HG02642 (cell line): ENCODE results near the gene NAA30.
A peak's percentile ranks its signal among the peaks of the same experiment; 100 is the strongest.
"Not testable (repeated sequence)": the region's sequence is repeated elsewhere in the genome, so short reads cannot be mapped to it uniquely, and the experiment has no call there.

Experiments
- ATAC-seq: cut with Tn5 transposase; IDR thresholded peaks from one replicate; pipeline ENCODE4 v1.9.1; 2021; ENCODE audit warnings: mild to moderate bottlenecking; ENCODE audit not compliant: unreplicated experiment, poor library complexity

The NAA30 gene

DNA sequence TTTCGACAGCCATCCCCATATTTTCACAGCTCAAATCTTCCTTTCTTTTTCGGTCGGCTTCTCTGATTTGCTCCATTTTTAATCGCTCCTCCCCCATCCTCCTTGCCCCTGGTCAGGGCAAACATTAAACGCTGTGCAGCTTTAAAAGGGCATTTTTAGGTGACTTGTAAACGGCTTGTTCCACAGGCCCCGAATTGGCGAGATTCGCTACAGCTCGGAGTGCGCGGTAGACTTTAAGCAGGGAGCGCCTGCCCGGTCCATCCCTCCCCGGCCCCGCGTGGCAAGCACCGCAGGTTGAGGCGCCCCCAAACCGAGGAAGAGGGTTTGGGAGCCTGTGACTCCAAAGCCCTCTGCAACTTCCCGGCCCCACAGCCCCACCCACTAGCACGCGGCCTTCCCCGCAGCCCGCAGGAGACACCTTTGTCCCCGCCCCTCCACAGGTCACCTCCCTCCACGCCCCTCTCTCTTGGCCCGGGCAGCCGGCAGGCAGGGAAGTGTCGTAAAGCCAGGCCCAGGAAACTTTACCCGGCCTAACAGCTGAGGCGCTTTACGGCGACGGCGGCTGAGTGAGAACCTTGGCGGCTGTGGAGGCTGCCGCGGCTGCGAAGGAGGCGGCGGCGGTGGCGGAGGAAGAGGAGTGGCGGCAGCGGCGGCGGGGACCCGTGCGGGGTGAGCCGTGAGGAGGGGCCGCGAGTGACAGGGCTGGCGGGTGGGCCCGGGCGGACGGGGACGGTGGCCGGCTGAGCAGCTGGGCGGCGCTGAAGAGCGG, at the start of gene NAA30:
TSS of gene NAA30 (plus strand) at position 550 of the 769 bp plus-strand sequence. CDS start 372 bp downstream, outside the sequence.
- peak; percentile 84 for ATAC-seq

DNA sequence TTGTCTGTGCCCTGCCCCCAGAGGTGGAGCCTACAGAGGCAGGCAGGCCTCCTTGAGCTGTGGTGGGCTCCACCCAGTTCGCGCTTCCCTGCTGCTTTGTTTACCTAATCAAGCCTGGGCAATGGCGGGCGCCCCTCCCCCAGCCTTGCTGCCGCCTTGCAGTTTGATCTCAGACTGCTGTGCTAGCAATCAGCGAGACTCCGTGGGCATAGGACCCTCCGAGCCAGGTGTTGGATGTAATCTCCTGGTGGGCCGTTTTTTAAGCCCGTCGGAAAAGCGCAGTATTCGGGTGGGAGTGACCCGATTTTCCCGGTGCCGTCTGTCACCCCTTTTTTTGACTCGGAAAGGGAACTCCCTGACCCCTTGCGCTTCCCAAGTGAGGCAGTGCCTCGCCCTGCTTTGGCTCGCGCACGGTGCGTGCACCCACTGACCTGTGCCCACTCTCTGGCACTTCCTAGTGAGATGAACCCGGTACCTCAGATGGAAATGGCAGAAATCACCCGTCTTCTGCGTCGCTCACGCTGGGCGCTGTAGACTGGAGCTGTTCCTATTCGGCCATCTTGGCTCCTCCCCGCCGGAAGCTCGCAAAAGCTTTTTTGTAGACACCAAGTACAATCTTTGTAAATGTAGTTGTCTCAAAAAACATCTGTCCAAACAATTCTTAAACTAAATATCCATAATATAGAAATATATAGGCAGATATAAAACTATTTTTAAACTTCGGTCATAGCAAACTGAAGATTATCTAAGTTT, 46.7 kb upstream of the NAA30 start:
- ATAC-seq: not testable (repeated sequence)

DNA sequence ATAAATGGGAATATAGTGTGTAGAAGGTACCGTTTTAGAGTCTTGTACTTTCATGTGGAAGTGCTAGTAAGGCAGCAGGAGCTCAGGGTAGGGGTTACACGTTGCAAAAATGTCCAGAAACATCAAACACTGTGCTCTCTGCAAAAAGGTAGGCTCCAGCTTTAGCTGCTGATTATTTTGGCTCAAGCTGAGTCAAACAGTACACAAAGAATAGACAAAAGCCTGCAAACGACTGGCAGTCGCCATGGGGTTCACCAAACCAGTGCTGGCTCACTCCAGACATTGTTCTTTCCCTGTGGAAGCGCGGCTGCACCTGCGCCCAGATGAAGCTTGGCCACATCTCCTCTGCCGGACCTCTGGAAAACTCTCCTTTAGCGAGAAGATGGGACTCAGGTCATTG, 45.3 kb upstream of the NAA30 start:
- no peak for ATAC-seq

DNA sequence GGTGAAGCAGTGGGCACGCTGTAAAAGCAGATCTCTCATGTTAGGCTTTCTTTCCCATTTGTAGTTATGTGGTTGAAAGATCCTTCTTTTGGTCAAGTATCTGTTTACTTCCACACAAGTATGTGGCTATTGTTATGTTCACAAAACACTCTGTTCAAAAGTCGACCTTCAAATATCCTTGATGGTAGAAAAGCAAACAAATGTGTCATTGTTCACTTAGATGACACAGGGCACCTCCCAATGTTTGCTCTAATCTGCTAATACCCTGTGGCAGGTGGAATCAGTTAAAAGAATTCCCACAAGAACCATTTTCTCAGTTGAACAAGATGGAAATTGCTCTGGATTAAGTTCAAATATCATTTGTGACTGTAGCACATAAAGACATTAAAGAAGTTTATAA, 43.6 kb upstream of the NAA30 start:
- ATAC-seq: no peak

DNA sequence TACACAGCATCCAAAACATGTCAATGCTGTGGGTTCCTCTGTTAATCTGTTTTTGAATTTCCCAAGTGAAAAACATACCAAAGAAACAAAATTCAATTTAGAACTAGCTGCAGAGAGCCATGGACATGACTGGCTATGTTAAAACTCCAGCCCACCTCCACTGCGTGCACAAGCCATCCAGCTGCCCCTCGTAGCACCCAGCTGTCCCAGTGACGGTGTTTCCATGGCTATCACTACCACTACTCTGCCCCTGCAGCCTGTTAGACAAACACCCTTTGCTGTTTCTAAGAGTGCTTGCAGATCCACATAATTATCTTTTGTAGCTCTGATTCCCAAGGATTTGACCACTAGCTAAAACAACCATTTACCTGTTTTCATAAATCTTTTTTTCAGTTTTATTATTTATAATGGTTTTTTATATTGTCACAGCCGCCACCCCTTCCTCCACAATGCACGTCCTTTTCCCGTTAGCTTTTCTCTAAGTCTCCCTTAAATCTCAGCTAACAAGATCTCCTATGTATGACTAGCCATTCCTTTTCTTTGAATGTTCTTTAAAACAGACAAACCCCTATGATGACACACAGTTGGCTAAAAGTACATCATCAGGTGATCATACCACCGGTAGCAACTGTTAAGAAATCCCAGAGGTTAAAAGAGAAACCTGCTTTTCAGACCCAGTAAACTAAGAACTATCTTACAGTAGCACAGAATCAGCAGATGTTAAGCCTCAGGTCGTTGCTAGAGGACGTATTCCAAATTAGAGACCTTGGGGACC, 37.8 kb upstream of the NAA30 start:
- ATAC-seq: no peak

DNA sequence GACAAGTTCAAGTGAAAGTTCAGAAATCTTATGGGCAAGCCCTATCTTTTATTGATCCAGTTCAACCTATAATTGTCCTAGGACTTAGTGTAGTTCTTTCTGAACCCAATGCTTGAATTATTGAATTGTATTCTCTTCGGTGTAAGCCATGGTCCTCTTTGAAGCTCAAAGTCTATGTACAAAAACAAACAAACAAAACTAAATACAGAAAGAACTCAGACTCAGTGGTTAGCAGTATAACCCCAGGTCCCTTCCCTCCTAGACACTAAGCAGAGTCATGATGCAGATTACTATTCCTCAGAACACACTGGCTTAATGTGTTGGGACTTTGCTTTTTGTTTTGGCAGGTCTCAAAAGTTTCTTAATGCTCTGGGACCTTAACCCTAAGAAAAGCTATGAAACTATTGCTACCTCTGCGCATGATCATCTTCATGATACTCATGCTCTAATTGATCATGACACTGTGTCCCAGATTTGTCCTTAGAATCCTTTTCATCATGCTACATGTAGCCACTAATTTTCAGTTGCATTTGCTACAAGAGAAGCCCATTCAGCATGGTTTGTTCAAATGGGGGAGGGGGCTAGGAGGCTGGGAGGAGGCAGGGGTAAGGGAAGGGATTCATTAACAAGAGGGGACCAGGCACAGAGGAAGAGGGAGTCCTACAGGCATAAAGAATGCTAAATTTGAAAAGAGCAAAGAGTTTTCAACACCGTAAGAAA, 35.1 kb upstream of the NAA30 start:
- no peak for ATAC-seq

DNA sequence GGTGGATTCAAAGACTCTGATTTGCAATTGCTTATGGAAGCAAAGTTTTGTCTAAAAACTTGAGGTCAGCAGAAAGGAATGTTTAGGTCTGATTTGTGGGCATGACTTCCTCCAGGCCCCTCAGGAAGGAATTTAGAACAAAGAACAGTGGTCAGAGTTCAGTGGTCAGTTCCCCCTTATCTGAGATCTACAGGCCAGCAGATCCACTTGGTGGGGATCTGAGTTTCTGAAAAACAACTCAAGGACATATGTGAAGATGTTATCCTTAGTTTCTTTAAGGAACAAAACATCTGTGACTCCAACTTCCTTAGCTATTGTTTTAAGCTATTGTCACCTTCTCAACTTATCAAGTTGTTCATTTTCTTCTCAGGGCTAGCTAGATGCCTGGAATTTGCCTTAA, 28.0 kb upstream of the NAA30 start:
- ATAC-seq: no peak

DNA sequence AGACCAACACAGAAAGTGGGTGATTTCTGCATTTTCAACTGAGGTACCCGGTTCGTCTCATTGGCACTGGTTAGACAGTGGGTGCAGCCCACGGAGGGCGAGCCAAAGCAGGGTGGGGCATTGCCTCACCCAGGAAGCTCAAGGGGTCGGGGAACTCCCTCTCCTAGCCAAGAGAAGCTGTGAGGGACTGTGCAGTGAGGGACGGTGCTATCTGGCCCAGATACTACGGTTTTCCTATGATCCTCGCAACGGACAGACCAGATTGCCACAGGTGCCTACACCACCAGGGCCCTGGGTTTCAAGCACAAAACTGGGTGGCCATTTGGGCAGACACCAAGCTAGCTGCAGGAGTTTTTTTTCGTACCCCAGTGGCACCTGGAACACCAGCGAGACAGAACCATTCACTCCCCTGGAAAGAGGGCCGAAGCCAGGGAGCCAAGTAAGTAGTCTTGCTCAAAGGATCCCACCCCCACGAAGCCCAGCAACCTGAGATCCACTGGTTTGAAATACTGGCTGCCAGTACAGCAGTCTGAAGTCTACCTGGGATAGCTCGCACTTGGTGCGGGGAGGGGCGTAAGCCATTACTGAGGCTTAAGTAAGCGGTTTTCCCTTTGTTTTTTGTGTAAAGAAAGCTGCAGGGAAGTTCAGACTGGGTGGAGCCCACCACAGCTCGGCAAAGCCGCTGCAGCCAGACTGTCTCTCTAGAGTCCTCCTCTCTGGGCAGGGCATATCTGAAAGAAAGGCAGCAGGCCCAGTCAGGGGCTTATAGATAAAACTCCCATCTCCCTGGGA, 25.5 kb upstream of the NAA30 start:
- ATAC-seq: no peak

DNA sequence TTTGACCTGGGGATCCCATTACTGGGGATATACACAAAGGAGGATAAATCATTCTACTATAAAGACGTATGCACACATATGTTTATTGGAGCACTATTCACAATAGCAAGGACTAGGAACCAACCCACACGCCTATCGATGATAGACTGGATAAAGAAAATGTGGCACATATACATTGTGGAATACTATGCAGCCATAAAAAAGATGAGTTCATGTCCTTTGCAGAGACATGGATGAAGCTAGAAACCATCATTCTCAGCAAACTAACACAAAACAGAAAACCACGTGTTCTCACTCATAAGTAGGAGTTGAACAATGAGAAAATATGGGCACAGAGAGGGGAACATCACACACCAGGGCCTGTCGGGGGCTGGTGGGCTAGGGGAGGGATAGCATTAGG, 20.2 kb upstream of the NAA30 start:
- not testable (repeated sequence) for ATAC-seq

DNA sequence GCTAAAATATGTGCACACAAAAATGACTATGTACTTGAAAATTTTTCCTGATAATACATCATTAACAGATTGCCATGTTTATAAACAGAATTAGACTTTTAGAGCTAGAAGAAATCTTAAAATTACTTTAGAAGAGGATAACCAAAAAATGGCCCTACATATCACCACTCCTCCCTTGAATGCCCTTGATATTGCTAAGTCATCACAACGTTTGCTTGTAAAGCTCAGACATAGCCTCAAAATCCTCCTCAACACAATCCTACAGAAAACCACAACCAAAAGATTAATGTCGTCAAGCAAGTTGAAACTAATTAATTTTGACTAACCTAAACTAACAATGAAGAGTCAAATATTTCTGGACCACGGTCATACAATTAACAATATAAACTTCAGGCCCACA, 19.4 kb upstream of the NAA30 start:
- ATAC-seq: no peak

DNA sequence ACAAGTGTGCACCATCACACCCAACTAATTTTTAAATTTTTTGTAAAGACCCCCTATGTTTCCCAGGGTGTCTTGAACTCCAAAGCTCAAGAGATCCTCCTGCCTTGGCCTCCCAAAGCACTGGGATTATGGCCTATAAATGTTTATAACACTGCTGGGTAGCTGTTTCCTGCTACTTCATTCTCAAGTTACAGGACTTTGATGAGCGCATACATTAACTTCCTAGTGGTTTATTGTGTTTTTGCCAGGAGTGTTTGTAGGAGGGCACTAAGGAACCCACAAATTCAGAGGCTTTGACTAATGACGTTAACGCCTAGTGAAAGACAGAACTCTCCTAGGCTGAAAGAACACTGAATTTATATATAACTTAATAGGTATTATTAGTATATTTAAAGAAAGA, 15.2 kb upstream of the NAA30 start:
- ATAC-seq: no peak

DNA sequence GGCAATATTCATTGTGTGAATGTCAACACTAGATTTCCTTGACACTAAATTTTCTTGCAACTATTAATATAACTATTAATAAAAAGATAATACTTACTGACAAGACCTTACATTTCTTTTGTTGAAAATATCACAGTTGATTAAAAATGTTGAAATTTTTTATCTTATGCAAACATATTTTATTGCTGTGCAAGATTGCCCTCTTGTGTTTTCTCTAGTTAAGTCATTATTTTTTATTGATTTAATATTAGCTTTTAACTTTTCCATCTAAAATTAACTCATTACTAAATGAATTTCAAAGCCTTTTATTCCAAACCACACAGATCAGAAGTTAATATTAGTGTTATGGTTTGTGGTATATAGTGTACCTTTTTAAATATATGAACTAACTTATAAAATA, 11.7 kb upstream of the NAA30 start:
- ATAC-seq: no peak

DNA sequence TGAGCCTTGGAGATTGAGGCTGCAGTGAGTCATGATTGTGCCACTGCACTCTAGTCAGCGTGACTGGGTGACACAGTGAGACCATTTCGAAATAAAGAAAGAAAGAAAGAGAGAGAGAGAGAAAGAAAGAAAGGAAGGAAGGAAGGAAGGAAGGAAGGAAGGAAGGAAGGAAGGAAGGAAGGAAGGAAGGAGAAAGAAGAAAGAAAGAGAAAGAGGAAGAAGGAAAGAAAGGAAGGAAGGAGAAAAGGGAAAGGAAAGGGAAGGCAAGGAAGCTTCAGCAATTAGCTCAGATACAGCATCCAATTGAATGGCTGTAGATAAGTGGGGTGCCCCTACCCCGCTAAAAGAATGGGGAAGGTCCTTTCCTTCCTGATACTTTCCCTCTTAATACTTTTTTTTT, 9.5 kb upstream of the NAA30 start:
- no peak for ATAC-seq

DNA sequence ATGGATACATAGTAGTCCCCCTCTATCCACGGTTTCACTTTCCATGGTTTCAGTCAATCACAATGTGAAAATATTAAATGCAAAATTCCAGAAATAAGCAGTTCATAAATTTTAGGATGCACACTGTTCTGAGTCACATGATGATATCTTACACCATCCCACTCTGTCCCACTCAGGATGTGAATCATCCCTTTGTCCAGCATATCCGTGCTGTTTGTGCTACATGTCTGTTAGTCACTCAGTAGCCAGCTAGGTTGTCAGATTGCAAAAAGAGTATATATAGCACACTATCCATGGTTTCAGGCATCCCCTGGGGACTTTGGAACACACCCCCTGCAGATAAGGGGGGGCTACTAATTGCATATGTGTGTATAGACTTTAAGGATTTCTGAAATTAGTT, 8.1 kb upstream of the NAA30 start:
- no peak for ATAC-seq

DNA sequence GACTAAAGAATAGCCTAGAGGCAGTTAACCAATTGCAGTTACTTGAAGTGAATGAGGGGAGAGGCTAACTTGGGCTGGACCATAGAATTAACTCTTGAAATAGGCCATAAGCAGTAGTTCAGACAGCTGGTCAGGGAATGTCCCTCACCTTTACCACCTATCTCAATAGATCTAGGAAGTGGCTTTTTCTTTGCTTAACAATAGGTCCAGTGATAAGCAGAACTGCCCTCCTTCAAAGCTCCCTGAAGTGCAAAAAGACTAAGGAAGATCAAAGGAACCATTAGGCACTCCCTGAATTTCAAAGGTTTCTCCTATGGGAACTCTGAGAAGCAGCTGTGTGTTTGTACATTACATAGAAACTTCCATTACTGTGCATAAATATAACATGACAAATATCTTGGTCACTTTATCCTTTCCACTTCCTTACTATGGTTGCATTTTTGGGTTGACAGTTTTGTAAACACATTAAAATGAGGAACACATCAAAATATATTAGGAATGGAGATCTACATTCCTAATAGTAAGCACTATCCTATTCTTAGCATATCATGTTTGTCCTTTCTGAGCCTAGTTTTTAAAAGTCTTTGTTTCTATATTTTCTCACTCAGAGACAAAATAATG, 7.2 kb upstream of the NAA30 start:
- ATAC-seq: no peak

DNA sequence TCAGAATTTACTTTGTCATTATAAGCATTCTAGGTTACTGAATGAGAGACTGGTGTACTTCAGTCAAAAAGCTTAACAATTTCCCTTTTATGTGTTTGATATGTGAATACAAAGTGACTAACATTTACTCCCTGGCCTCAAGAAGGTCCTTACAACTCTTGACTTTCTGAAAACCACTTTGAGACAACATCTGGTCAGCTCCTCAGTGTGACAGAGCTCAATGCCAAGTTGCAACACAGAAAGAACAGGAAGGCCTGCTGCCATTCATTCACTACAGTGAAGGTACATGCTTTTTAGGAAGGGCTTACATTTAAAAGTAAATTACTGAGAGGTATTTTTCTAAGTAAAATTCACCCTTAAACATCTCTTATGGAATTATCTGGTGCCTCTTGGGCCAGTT, 2.3 kb upstream of the NAA30 start:
- ATAC-seq: no peak

DNA sequence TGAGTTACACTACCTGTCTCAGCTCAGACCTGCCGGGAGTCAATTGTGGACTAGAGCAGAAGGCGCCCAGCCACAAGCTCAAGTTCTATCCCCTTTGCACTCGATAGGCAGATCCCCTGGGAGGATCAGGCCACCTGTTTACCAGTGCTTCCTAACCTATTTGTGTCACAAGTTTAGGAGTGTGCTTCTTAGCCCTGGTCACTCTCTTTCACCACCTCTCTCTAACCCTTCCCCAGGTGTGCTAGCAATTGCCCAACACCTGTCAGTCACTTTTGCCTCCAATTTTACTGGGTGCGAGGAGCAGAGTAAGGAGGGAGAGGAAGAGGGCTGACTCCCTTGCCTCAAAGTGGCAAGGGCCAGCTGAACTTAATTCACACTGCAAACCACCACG, 745 bp upstream of the NAA30 start:
- ATAC-seq: peak; percentile 5

DNA sequence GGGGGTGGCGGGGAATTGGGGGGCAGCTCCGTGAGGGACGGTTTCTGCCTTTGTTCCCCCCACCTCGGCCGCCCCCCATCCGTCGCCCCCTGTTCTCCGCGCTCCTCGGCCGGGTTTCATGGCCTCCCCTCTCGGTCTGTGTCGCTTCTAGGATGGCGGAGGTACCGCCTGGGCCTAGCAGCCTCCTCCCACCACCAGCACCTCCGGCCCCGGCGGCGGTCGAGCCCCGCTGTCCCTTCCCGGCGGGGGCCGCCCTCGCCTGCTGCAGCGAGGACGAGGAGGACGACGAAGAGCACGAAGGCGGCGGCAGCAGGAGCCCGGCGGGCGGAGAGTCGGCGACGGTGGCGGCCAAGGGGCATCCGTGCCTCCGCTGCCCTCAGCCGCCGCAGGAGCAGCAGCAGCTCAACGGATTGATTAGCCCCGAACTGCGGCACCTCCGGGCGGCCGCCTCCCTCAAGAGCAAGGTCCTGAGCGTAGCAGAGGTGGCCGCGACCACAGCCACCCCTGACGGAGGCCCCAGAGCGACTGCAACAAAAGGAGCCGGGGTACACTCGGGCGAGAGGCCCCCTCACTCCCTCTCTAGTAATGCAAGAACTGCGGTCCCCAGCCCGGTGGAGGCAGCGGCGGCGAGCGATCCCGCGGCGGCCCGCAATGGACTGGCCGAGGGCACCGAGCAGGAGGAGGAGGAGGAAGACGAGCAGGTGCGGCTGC, 575 bp downstream of the NAA30 start:
- peak; percentile 48 for ATAC-seq
